H9 (cell line): ENCODE measurements around the gene PLXNB1. TPM values are rescaled to one million over a fixed set of nuclear protein-coding genes. Genes with fewer than 3 reads are reported as not detected.

Source experiments
- DNase-seq: peaks from one replicate; pipeline ENCODE4 v3.0.0-alpha.2; 2017
- H2AFZ ChIP-seq: one replicate; pipeline ENCODE4 v1.6.1; 2013; ENCODE audit warnings: mild to moderate bottlenecking, low read length, control low read depth, moderate library complexity
- H2AK5ac ChIP-seq: 2 replicates; pipeline ENCODE4 v1.6.1; 2013; ENCODE audit warnings: low read length, control low read depth, mixed read lengths; ENCODE audit not compliant: insufficient read length
- H2BK120ac ChIP-seq: one replicate; pipeline ENCODE4 v1.6.1; 2013; ENCODE audit warnings: low read depth, mild to moderate bottlenecking, low read length, control low read depth, inconsistent platforms; ENCODE audit not compliant: poor library complexity, severe bottlenecking
- H2BK12ac ChIP-seq: 2 replicates; pipeline ENCODE4 v1.6.1; 2013; ENCODE audit warnings: low read length, control low read depth, mixed read lengths, low read depth; ENCODE audit not compliant: insufficient read length
- H2BK15ac ChIP-seq: 2 replicates; pipeline ENCODE4 v1.6.1; 2013; ENCODE audit warnings: low read depth, low read length, control low read depth
- H2BK20ac ChIP-seq: one replicate; pipeline ENCODE4 v1.6.1; 2013; ENCODE audit warnings: low read depth, mild to moderate bottlenecking, low read length, control low read depth, inconsistent platforms; ENCODE audit not compliant: poor library complexity, severe bottlenecking
- H2BK5ac ChIP-seq: 2 replicates; pipeline ENCODE4 v1.6.1; 2013; ENCODE audit warnings: low read length, control low read depth, mixed read lengths; ENCODE audit not compliant: insufficient read length
- H3K14ac ChIP-seq: 2 replicates; pipeline ENCODE4 v1.6.1; 2013; ENCODE audit warnings: low read length, control low read depth; ENCODE audit not compliant: insufficient read depth
- H3K18ac ChIP-seq: 2 replicates; pipeline ENCODE4 v1.6.1; 2013; ENCODE audit warnings: low read depth, mild to moderate bottlenecking, mixed read lengths, low read length, control low read depth; ENCODE audit not compliant: insufficient read length
- H3K23ac ChIP-seq: 2 replicates; pipeline ENCODE4 v1.6.1; 2013; ENCODE audit warnings: low read length, control low read depth, mixed read lengths, low read depth; ENCODE audit not compliant: insufficient read length
- H3K23me2 ChIP-seq: 2 replicates; pipeline ENCODE4 v1.6.1; 2013; ENCODE audit warnings: low read depth, mild to moderate bottlenecking, mixed read lengths, low read length, control low read depth; ENCODE audit not compliant: insufficient read length, poor library complexity, severe bottlenecking
- H3K27ac ChIP-seq: 2 replicates; pipeline ENCODE4 v1.5.1; 2013; ENCODE audit warnings: low read length, control low read depth, mixed read lengths, low read depth; ENCODE audit not compliant: insufficient read length
- H3K27me3 ChIP-seq: 2 replicates; pipeline ENCODE4 v1.6.1; 2013; ENCODE audit warnings: low read length, control low read depth, inconsistent platforms; ENCODE audit not compliant: insufficient read depth
- H3K4ac ChIP-seq: 2 replicates; pipeline ENCODE4 v1.6.1; 2013; ENCODE audit warnings: low read depth, mild to moderate bottlenecking, control low read depth, inconsistent platforms, low read length, moderate library complexity
- H3K4me1 ChIP-seq: 2 replicates; pipeline ENCODE4 v1.6.1; 2013; ENCODE audit warnings: low read length, control low read depth, inconsistent platforms; ENCODE audit not compliant: insufficient read depth
- H3K4me2 ChIP-seq: 2 replicates; pipeline ENCODE4 v1.6.1; 2013; ENCODE audit warnings: low read length, control low read depth, mixed read lengths; ENCODE audit not compliant: insufficient read length, insufficient read depth
- H3K56ac ChIP-seq: 2 replicates; pipeline ENCODE4 v1.6.1; 2013; ENCODE audit warnings: low read depth, mild to moderate bottlenecking, mixed read lengths, low read length, control low read depth; ENCODE audit not compliant: insufficient read length
- H3K79me1 ChIP-seq: 2 replicates; pipeline ENCODE4 v1.6.1; 2013; ENCODE audit warnings: low read depth, mild to moderate bottlenecking, moderate library complexity, low read length, control low read depth, inconsistent platforms; ENCODE audit not compliant: insufficient read depth, poor library complexity, severe bottlenecking
- H3K79me2 ChIP-seq: 2 replicates; pipeline ENCODE4 v1.6.1; 2013; ENCODE audit warnings: low read length, control low read depth, inconsistent platforms; ENCODE audit not compliant: insufficient read depth
- H3K9ac ChIP-seq: 2 replicates; pipeline ENCODE4 v1.6.1; 2013; ENCODE audit warnings: low read length, control low read depth, mixed read lengths; ENCODE audit not compliant: insufficient read length; ENCODE audit errors: extremely low read depth
- H3K9me3 ChIP-seq: one replicate; pipeline ENCODE4 v1.6.1; 2013; ENCODE audit warnings: low read depth, low read length, inconsistent platforms; ENCODE audit not compliant: control insufficient read depth
- H3T11ph ChIP-seq: one replicate; pipeline ENCODE4 v1.6.1; 2013; ENCODE audit warnings: mild to moderate bottlenecking, low read length, control low read depth, inconsistent platforms
- H4K20me1 ChIP-seq: one replicate; pipeline ENCODE4 v1.6.1; 2013; ENCODE audit not compliant: control insufficient read depth, insufficient read length, insufficient read depth
- H4K5ac ChIP-seq: 2 replicates; pipeline ENCODE4 v1.6.1; 2013; ENCODE audit warnings: low read depth, mild to moderate bottlenecking, mixed read lengths, low read length, control low read depth; ENCODE audit not compliant: insufficient read length
- H4K8ac ChIP-seq: replicated peaks from 2 replicates; pipeline ENCODE4 v1.6.1; 2013; ENCODE audit warnings: low read length, control low read depth, mixed read lengths, low read depth; ENCODE audit not compliant: insufficient read length
- H4K91ac ChIP-seq: 2 replicates; pipeline ENCODE4 v1.6.1; 2013; ENCODE audit warnings: low read depth, mild to moderate bottlenecking, moderate library complexity, mixed read lengths, low read length, control low read depth; ENCODE audit not compliant: insufficient read length
- H3K27ac Mint-ChIP-seq, 3 experiments: 2 replicates in 2 of 3; 3 replicates in 1 of 3; pipeline ENCODE4 v1.8.0; 2020 to 2021; ENCODE audit warnings: mixed read lengths in 3 of 3, mild to moderate bottlenecking in 1 of 3, moderate library complexity in 1 of 3
- H3K27me3 Mint-ChIP-seq: 2 replicates; pipeline ENCODE4 v1.8.0; 2021; ENCODE audit warnings: low read depth, mild to moderate bottlenecking, moderate library complexity, mixed read lengths
- H3K36me3 Mint-ChIP-seq, 3 experiments: 2 replicates in 2 of 3; 3 replicates in 1 of 3; pipeline ENCODE4 v1.8.0; 2020 to 2021; ENCODE audit warnings: low read depth in 3 of 3, mixed read lengths in 3 of 3; ENCODE audit not compliant: insufficient read depth in 1 of 3
- H3K4me1 Mint-ChIP-seq, 2 experiments: 2 replicates each; pipeline ENCODE4 v1.8.0; 2020; ENCODE audit warnings: mixed read lengths in 2 of 2
- H3K4me3 Mint-ChIP-seq, 2 experiments: 2 replicates in 1 of 2; 3 replicates in 1 of 2; pipeline ENCODE4 v1.8.0; 2020 to 2021; ENCODE audit warnings: mild to moderate bottlenecking in 2 of 2, mixed read lengths in 2 of 2, moderate library complexity in 1 of 2
- H3K9me3 Mint-ChIP-seq, 2 experiments: 2 replicates in 1 of 2; 3 replicates in 1 of 2; pipeline ENCODE4 v1.8.0; 2020; ENCODE audit warnings: mild to moderate bottlenecking in 2 of 2, mixed read lengths in 2 of 2, moderate library complexity in 1 of 2
- CTCF ChIP-seq: fragments of 200-600 bp; sonication (generic); conservative IDR thresholded peaks from 3 replicates; pipeline ENCODE4 v1.8.0; 2021; ENCODE audit warnings: antibody characterized with exemption, mild to moderate bottlenecking
- WGBS: extraction: QIAGEN DNeasy Blood & Tissue Kit; methylation state at CpG from one replicate; pipeline ENCODE4 v1.1.7; 2013; ENCODE audit warnings: missing lambda C conversion rate, low lambda C conversion rate, mixed read lengths; ENCODE audit not compliant: insufficient read length; ENCODE audit errors: extremely low coverage; 5-methylcytosine and 5-hydroxymethylcytosine counted together
- total RNA-seq: library from RNA; stranded (reverse); gene quantifications from 2 replicates; pipeline ENCODE4 v1.2.1, GENCODE V29; 2021

PLXNB1 gene
- total RNA-seq, 1 experiment from 2014 or later, result 184 TPM

DNA sequence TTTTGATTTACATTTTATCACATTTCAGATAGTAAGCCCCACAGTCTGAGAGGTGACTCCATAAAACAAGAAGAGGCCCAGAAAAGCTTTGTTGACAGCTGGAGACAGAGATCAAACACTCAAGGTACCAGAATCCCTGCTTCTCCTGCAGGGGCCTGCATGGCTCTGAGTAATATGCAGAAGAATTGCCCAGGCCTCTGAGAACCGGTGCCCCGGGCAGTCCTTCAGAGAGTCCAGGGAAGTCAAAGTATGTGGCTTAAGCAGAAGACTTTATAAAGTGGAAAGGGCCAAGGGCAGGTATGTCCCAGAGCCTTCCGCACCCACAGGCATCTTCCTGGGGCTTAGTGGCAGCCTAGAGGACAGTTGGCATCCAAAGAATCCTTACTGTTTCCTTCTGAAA is 29.4 kb upstream of the PLXNB1 start:
- Histone ChIP-seq H3K9me3 (no peaks in the 10 kb centered on the region), H3K56ac (no peak overlapping the region), H3K14ac (no peak overlapping the region), H3K9ac (no peak overlapping the region), H3K27me3 (no peaks in the 10 kb centered on the region), H2AK5ac (no peak overlapping the region), H4K91ac (no peak overlapping the region), H3T11ph (no peak overlapping the region), H3K79me1 (no peaks in the 10 kb centered on the region), H3K23me2 (no peaks in the 10 kb centered on the region), H3K27ac (no peak overlapping the region), H2BK12ac (no peak overlapping the region), H3K18ac (no peak overlapping the region), H2BK20ac (no peak overlapping the region), H4K5ac (no peak overlapping the region), H3K79me2 (no peaks in the 10 kb centered on the region), H3K23ac (no peak overlapping the region), H4K8ac (no peak overlapping the region), H2BK5ac (no peak overlapping the region), H3K4me2 (no peak overlapping the region), H2AFZ (no peak overlapping the region), H4K20me1 (no peaks in the 10 kb centered on the region), H2BK120ac (no peak overlapping the region), H3K4ac (no peak overlapping the region), H2BK15ac (no peak overlapping the region), H3K4me1 (no peaks in the 10 kb centered on the region)
- Mint-ChIP-seq H3K4me3 (no peak overlapping the region), H3K9me3 (no peaks in the 10 kb centered on the region), H3K27ac (no peak overlapping the region), H3K36me3 (peaks cover 9 to 64% (median 46%) of the 10 kb centered on the region in 3 experiments; a peak in 6 of 7 replicates), H3K27me3 (no peaks in the 10 kb centered on the region), H3K4me1 (no peaks in the 10 kb centered on the region)
- TF ChIP-seq CTCF, result no peak
- DNase-seq, result no peak
- no CpG with 5 or more reads among the region's 3 CpGs for WGBS
